Measurements from ENCODE around the gene NXPH4. TPM values are rescaled to one million over a fixed set of nuclear protein-coding genes. Genes with fewer than 3 reads are reported as not detected.

Gene NXPH4
- total and polyA plus RNA-seq, 10 of the 15 experiments (the other 5 are each of a cell fraction or from before 2014, with no cell fraction given): 0.03 to 0.26 TPM; not detected in 8

DNA sequence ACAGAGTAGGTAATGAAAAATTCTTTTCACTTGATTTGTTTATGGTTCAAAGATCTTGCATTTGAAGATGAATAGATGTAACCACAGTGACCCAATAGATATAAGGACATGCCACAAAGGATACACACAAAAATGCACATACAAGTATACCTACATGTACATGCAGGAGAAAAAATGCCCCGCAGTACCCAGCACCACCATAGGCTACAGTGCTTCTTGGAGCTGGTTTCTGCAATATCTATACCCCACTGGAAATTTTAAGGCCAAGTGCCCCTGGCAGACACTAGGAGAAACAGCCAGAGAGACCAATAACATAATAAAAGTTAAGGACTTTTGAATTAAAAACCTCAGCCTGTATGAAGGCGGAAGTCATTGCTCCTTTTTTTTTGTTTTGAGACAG lies 46.5 kb downstream of the NXPH4 start:
- CTCF ChIA-PET: interaction anchor here (0.7 to 9.4 kb wide), 12 partner anchors 10 to 199 kb away, joined by 3 to 210 read pairs (median 6); partner anchors contain the start of gene INHBE
- H3K4me3 ChIP-seq: no peak overlapping the region
- FAIRE-seq (no peak), ATAC-seq (peak; percentile 46; the same call in 2 of the 3 replicates), DNase-seq (ENCODE audit: low read depth, low spot score) (no peak)
- no TSS peak for BruUV-seq (replicated peaks)
- WGBS (ENCODE audit: insufficient coverage, insufficient replicate concordance, low lambda C conversion rate, missing lambda C conversion rate): 91% methylated on average over 2 of the region's 2 CpGs
- H4K20me1 ChIP-seq (ENCODE audit: control insufficient read depth, insufficient read depth): no peaks in the 10 kb centered on the region
- H3K9me3 ChIP-seq (replicated peaks; ENCODE audit: control insufficient read depth, insufficient read depth, low read length): no peaks in the 10 kb centered on the region
- no peak overlapping the region for H3K27ac ChIP-seq (ENCODE audit: control insufficient read depth, insufficient read depth)
- H3K79me2 ChIP-seq (ENCODE audit: control insufficient read depth, insufficient read depth, low read length): no peaks in the 10 kb centered on the region
- TF ChIP-seq CHD1 (IDR thresholded peaks at IDR 0.05; ENCODE audit: low read depth, low read length): no peak
- no peak for TF ChIP-seq NFYB (IDR thresholded peaks at IDR 0.05; ENCODE audit: insufficient read depth, low read depth, low read length)
- TF ChIP-seq RFX5 (IDR thresholded peaks at IDR 0.05; ENCODE audit: low read depth, low read length): no peak
- no peak for TF ChIP-seq BCL11A (IDR thresholded peaks at IDR 0.05; ENCODE audit: low read depth, low read length)
- TF ChIP-seq REST (IDR thresholded peaks at IDR 0.05; ENCODE audit: low read depth, low read length): no peak
- no peak for TF ChIP-seq IRF3 (IDR thresholded peaks at IDR 0.05)
- TF ChIP-seq MEF2B (IDR thresholded peaks at IDR 0.05; ENCODE audit: partially characterized antibody, poor library complexity, severe bottlenecking): no peak
- TF ChIP-seq PML (IDR thresholded peaks at IDR 0.05; ENCODE audit: low read length): no peak
- TF ChIP-seq MYC (IDR thresholded peaks at IDR 0.05; ENCODE audit: insufficient read depth, insufficient read length, insufficient replicate concordance, low read length, severe bottlenecking): no peak
- no peak for TF ChIP-seq TARDBP (IDR thresholded peaks at IDR 0.05; ENCODE audit: borderline replicate concordance)
- TF ChIP-seq, protein P1, sequence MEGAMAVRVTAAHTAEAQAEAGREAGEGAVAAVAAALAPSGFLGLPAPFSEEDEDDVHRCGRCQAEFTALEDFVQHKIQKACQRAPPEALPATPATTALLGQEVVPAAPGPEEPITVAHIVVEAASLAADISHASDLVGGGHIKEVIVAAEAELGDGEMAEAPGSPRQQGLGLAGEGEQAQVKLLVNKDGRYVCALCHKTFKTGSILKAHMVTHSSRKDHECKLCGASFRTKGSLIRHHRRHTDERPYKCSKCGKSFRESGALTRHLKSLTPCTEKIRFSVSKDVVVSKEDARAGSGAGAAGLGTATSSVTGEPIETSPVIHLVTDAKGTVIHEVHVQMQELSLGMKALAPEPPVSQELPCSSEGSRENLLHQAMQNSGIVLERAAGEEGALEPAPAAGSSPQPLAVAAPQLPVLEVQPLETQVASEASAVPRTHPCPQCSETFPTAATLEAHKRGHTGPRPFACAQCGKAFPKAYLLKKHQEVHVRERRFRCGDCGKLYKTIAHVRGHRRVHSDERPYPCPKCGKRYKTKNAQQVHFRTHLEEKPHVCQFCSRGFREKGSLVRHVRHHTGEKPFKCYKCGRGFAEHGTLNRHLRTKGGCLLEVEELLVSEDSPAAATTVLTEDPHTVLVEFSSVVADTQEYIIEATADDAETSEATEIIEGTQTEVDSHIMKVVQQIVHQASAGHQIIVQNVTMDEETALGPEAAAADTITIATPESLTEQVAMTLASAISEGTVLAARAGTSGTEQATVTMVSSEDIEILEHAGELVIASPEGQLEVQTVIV (IDR thresholded peaks at IDR 0.05; ENCODE audit: borderline replicate concordance, partially characterized antibody): no peak
- no peak for TF ChIP-seq ELK1 (IDR thresholded peaks at IDR 0.05; ENCODE audit: low read depth, low read length)
- no peak for TF ChIP-seq CHD2 (IDR thresholded peaks at IDR 0.05; ENCODE audit: borderline replicate concordance, low read depth, low read length)
- no peak overlapping the region for H3K9ac ChIP-seq (ENCODE audit: control insufficient read depth, insufficient read depth, low read length)
- no peaks in the 10 kb centered on the region for H3K4me1 ChIP-seq (ENCODE audit: control insufficient read depth, insufficient read depth, low read length)
- H2AFZ ChIP-seq (ENCODE audit: control insufficient read depth, low read depth, low read length): no peak overlapping the region
- SMC1A ChIA-PET (ENCODE audit: uncharacterized antibody, unreplicated experiment): interaction anchor here (9.5 kb wide), 1 partner anchor 190 kb away, joined by 134 read pairs; the partner anchor contains the start of gene INHBE
- POLR2A ChIA-PET: interaction anchor here (0.9 kb wide), 1 partner anchor 167 kb away, joined by 3 read pairs; no protein-coding TSS in a partner anchor
- peaks cover 0 to 10% of the 10 kb centered on the region in 2 experiments; a peak in 2 of 4 replicates for H3K36me3 ChIP-seq (ENCODE audit: control insufficient read depth in 2 of 2, insufficient read depth in 2 of 2, low read length in 1 of 2)
- H3K27me3 ChIP-seq (replicated peaks in 1 of 2; ENCODE audit: control insufficient read depth in 2 of 2, insufficient read depth in 2 of 2, low read length in 1 of 2): no peaks in the 10 kb centered on the region
- intact Hi-C loops (cut with micrococcal nuclease; ENCODE audit: unreplicated experiment): loop anchor here (1.0 kb wide), 1 partner anchor 190 kb away; no protein-coding TSS in a partner anchor
- RAD21 ChIA-PET (ENCODE audit: unreplicated experiment): interaction anchor here (5.4 kb wide), 1 partner anchor 190 kb away, joined by 73 read pairs; the partner anchor contains the start of gene INHBE
- in situ Hi-C loops (cut with MboI): loop anchor here (5.0 kb wide), 1 partner anchor 194 kb away; the partner anchor contains the start of genes GLI1 and INHBE
- no peak overlapping the region for H3K4me2 ChIP-seq (ENCODE audit: control insufficient read depth, insufficient read depth)
